Stimulated activated CD8-positive, alpha-beta memory T cell treated with anti-CD3 and anti-CD28 coated beads, Interleukin-4, amount 100 ng/mL, for 24 hours (primary cell): ENCODE measurements around the gene GPC4.
"Not testable (repeated sequence)": the region's sequence is repeated elsewhere in the genome, so short reads cannot be mapped to it uniquely, and the experiment has no call there.

Experiments
- DNase-seq: peaks from one replicate; pipeline ENCODE4 v3.0.0-alpha.2; 2020; ENCODE audit warnings: low read depth

The GPC4 gene

GRCh38 chrX:133365871-133366611, 49.2 kb downstream of the GPC4 start:
- DNase-seq: no peak

- DNase-seq: no peak
Observed at GRCh38 chrX:133364865-133365264, 50.4 kb downstream of the GPC4 start.

GRCh38 chrX:133364196-133364595, 51.1 kb downstream of the GPC4 start:
- DNase-seq: no peak

- no peak for DNase-seq
Observed at GRCh38 chrX:133362538-133362937, 52.8 kb downstream of the GPC4 start.

DNA sequence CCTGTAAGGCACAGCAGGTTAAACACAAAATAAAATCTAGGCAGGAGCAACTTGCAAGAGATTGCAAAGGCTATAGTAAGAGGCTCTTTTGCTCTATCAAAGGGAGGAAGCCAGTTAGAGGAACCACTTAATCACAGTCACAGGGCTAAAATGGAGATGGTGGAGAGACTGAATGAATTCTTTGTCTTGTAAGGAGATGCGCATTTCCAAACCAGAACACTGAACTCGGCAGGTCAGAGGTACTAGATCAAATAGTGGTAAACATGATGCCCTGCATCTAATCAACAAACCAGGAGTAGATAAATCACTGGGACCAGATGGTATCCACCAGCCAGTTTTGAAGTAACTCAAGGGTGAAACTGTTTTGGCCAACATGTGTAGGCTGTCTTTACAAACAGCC, 55.8 kb downstream of the GPC4 start:
- DNase-seq: no peak

- no peak for DNase-seq
Observed at GRCh38 chrX:133353233-133353632, 62.1 kb downstream of the GPC4 start.

DNA sequence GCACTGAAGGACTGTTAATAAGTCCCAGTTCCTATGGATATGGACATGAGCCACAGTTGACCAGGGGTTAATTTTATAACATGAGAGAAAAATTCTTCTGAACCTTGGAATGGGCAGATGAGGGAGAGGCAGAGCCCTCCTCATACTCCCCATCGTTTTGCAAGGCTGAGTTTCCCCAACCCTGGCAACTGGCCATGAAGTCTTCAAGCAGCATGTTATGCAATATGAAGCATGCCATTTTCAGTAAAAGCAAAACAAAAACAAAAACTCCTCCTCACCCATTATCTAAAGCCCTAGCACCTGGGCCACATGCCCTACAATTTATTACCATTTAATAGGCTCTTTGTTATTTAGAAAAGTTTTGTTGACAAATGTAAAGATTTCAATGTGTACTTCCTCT, 64.5 kb downstream of the GPC4 start:
- DNase-seq: no peak

DNA sequence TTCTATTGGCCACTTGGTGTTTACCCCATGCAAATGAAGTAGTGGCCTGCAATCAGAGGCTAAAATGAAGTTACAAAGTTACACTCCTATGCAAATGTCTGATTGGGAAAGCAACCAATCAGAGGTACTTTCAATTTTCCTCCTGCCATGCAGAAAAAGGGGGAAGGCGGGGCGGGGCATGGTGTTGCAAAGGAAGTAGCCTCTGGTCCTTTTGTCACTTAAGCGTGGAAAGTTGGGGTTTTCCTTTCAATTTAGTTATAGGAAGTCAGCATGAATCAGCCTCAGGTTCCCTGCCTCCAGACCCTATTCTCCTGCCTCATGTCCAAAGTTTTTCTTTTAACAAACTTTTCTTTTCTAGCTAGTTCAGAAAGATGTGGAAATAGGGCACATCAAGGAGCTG, 69.3 kb downstream of the GPC4 start:
- DNase-seq: no peak

GRCh38 chrX:133339566-133339965, 75.7 kb downstream of the GPC4 start:
- DNase-seq: no peak

DNA sequence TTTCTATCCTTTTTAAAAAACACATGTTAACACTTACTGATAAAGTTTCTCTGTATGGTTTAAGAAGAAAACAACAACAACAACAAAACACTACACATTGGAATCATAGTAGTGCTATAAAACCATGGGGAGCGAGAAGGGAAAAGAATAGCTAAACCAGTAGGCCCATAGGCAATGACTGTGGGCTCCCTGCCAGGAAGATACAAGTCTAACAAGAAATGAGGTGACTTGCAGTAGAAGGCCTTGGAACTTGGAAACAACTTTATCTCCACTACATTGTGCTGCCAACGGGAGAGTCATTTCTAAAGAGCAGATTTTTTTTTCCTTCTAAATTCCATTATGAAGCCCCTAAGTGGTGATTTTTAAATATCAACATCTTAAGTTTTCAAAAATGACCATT, 78.0 kb downstream of the GPC4 start:
- no peak for DNase-seq

DNA sequence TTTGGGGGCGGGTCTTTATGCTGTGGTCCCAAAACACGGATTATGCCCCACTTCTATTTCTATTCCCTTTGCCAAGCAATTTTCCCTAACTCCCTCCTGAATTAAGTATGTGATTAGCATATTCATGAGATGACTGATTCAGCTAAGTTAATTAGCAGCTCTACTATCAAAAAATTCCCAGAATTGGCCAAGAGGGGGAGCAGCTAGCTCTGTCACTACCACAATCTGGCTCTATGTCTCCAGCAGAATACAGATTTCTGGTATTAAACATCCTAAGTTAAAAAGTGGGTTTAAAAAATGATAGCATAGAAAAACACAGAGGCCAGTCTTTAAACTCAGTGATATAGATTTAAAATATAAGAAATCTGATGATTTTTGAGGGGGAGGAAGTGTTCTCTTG, 80.3 kb downstream of the GPC4 start:
- DNase-seq: no peak

GRCh38 chrX:133333154-133333750, 82.0 kb downstream of the GPC4 start:
- no peak for DNase-seq

GRCh38 chrX:133332737-133333136, 82.6 kb downstream of the GPC4 start:
- DNase-seq: no peak

- no peak for DNase-seq
Observed at GRCh38 chrX:133330956-133331355, 84.3 kb downstream of the GPC4 start.

GRCh38 chrX:133325422-133325821, 89.9 kb downstream of the GPC4 start:
- no peak for DNase-seq

GRCh38 chrX:133323431-133323830, 91.9 kb downstream of the GPC4 start:
- no peak for DNase-seq

DNA sequence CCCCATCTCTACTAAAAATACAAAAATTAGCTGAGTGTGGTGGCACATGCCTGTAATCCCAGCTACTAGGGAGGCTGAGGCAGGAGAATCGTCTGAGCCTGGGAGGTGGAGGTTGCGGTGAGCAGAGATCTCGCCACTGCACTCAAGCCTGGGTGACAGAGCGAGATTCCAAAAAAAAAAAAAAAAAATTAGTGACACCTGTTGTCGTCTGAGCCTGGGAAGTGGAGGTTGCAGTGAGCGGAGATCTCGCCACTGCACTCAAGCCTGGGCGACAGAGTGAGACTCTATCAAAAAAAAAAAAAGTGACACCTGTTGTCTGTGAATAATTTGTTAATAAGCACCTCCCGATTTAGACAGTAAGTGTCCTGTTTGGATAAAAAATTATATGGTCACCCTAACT, 93.0 kb downstream of the GPC4 start:
- not testable (repeated sequence) for DNase-seq

- DNase-seq: no peak
Observed at GRCh38 chrX:133321451-133321850, 93.8 kb downstream of the GPC4 start.

DNA sequence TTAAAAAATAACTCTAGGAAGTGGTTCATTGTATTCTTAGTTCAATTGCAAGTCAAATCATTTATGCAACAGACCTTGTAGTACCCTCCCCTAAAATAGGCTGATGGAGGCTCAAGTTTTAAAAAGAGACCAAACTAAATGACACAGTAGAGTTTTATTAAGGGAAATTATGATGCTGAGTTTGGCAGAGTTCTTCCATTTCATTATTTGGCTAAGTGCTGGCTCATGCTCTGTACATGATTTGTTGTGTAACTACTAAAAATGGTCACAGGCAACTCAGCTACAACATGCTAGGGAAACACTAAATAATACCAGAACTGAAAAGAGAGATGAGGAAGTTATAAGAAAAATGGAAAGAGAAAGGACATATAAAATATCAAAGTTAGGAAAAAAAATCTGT, 101.0 kb downstream of the GPC4 start:
- DNase-seq: no peak

- no peak for DNase-seq
Observed at GRCh38 chrX:133308499-133308897, 106.8 kb downstream of the GPC4 start.

DNA sequence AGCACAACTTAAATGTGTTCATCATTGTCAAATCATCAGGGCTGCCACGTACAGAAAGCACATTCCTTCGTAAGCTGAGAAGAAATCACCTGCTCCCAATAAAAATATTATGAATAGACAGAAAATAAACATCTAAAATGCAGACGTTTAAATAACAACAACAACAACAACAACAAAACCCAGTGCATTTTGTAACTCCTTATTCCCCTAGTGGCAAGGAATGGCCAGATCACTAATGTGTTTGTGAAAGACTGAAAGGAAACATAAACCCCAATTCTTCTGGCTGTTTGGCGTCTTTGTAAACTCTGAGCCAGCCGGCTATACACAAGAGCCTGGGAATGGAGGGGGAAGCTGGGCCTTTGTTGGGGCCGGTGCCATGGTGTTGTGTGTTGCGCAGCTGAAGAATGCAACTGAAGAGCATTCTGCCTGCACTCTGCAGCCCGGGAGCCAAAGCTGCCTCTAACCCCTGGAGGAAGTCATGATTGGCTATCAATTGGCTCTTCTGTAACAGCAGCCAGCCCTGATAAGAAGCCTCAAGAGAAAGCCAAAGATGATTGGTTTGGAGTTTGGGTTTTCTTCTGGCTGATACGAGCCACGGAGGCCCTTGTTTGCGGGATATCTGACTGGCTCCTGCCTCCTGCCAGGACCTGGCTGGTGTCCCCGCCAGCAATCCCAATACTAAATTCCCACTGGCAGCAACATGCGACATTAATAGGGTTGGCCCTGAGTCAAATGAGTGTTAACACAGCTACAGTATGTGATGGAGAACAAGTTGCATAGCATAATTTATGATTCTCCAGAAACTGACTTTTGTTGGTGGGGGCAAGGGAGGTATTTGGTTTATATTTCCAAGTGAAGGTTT, 107.4 kb downstream of the GPC4 start:
- no peak for DNase-seq

GRCh38 chrX:133307094-133307493, 108.2 kb downstream of the GPC4 start:
- DNase-seq: no peak

DNA sequence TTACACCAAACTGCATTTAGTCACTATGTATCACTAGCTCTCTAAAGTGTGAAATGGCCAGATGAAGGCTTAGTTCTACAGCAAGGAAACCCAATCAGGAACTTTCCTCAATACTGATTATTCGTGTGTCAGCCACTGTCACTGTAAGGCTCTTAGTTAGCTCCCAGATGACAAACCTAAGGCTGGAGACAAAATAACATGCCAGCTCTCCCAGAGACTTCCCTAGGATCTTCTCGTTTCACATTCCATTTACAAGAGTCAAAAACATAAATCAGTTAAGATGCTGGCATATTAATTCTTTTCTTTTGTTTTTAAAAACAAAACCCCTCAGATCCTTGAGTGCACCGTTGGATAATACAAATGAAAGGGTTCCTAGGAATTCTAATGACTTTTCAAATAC, 109.0 kb downstream of the GPC4 start:
- no peak for DNase-seq
